Body of pancreas (tissue), 4 donors: ENCODE data around the gene TTC27. TPM values are rescaled to one million over a fixed set of nuclear protein-coding genes. Genes with fewer than 3 reads are reported as not detected.

Experiments used
- ATAC-seq: fragments of 150-250 bp; one replicate; pipeline ENCODE4 v1.9.1; 2016
- DNase-seq, 4 donors: peaks; one replicate each; pipeline ENCODE4 v3.0.0-alpha.2; 2019
- H3K27ac ChIP-seq, 4 donors: fragments of 200-600 bp; sonication (generic); 1 replicate in 3 of 4; 2 replicates in 1 of 4; pipeline versions ENCODE4 v1.5.1 to v1.6.1; 2016 to 2019; ENCODE audit warnings: mild to moderate bottlenecking in 1 of 4, mixed read lengths in 1 of 4, moderate library complexity in 1 of 4
- H3K27me3 ChIP-seq, 2 donors: fragments of 200-600 bp; sonication (generic); one replicate each; pipeline ENCODE4 v1.6.0; 2016; ENCODE audit warnings: mild to moderate bottlenecking in 1 of 2
- H3K36me3 ChIP-seq, 2 donors: fragments of 200-600 bp; sonication (generic); replicated peaks in 1 of 2; 2 replicates each; pipeline ENCODE4 v1.5.1; 2016; ENCODE audit warnings: low read depth in 2 of 2; ENCODE audit not compliant: insufficient read depth in 1 of 2
- H3K4me1 ChIP-seq: fragments of 200-600 bp; sonication (generic); one replicate; pipeline ENCODE4 v1.6.0; 2016
- H3K4me3 ChIP-seq, 2 donors: fragments of 200-600 bp; sonication (generic); 1 replicate in 1 of 2; 2 replicates in 1 of 2; pipeline ENCODE4 v1.5.1; 2016 to 2019
- H3K9me3 ChIP-seq, 3 donors: fragments of 200-600 bp; sonication (generic); 1 replicate in 2 of 3; 2 replicates in 1 of 3; pipeline ENCODE4 v1.5.1; 2016
- CTCF ChIP-seq, 7 experiments: fragments of 450-650 bp in 4 of 7; fragments of 200-600 bp in 3 of 7; sonication (generic) in 3 of 7; IDR thresholded peaks; one replicate each; pipeline ENCODE4 v1.5.1; 2016 to 2019; ENCODE audit warnings: antibody characterized with exemption in 7 of 7
- POLR2A ChIP-seq, 3 donors: fragments of 450-650 bp; IDR thresholded peaks; one replicate each; pipeline ENCODE4 v1.6.1; 2016; ENCODE audit warnings: antibody characterized with exemption in 3 of 3, mild to moderate bottlenecking in 2 of 3
- WGBS, 2 donors: methylation state at CpG; one replicate each; pipeline ENCODE4 v1.1.5; 2017; 5-methylcytosine and 5-hydroxymethylcytosine counted together
- intact Hi-C: fragments of 100-400 bp; cut with DNase I; formaldehyde crosslinking; loops from one replicate; pipeline ENCODE4 v1.15.1; 2023
- total RNA-seq, 2 donors: library from RNA; depleted of rRNA; stranded (reverse); fragments of >200 nt; gene quantifications; one replicate each; pipeline ENCODE4 v1.1.0, GENCODE V29; 2016

Gene TTC27
- total RNA-seq, 2 donors from 2014 or later, result 5.6 to 9.3 TPM

DNA sequence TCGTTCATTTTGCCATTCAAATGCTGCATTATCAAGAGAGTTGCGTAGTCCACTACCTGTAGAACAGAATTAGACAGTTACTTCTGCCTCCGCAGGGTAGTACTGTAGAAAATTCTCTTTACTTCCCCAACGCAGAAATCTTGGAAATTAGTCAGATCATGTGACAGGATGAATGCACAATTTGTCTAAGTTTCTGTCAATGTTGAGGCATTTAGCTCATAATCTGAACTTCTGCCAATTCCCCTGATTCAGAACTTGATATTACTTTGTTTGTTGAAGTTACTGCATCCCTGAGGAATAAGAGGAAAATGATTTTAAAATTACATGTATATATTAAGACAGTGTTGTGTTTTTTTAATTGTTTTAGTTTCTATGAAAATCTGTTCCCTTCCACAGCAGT is 83.4 kb downstream of the TTC27 start:
- H3K4me1 ChIP-seq, result peaks cover 27% of the 10 kb centered on the region
- H3K9me3 ChIP-seq, result no peaks in the 10 kb centered on the region
- H3K27ac ChIP-seq, result peak overlapping the region in 1 of 4 donors; percentile 28
- peak; percentile 28 for ATAC-seq
- no peak for TF ChIP-seq POLR2A (IDR thresholded peaks at IDR 0.05)
- no peak for TF ChIP-seq CTCF (IDR thresholded peaks at IDR 0.05)
- H3K4me3 ChIP-seq, result no peak overlapping the region
- intact Hi-C loops, result no loop called here
- no peaks in the 10 kb centered on the region for H3K36me3 ChIP-seq
- 57 to 64% methylated on average over 4 of the region's 4 CpGs for WGBS, 2 donors
- H3K27me3 ChIP-seq, result no peaks in the 10 kb centered on the region
- no peak for DNase-seq

GRCh38 chr2:32711908-32712501 is 84.2 kb downstream of the TTC27 start:
- H3K4me1 ChIP-seq, result peaks cover 27% of the 10 kb centered on the region
- no peaks in the 10 kb centered on the region for H3K9me3 ChIP-seq
- TF ChIP-seq POLR2A (IDR thresholded peaks at IDR 0.05) (no peak), CTCF (IDR thresholded peaks at IDR 0.05) (no peak)
- no peaks in the 10 kb centered on the region for H3K36me3 ChIP-seq
- 22 to 38% methylated on average over 4 of the region's 4 CpGs for WGBS, 2 donors
- no peaks in the 10 kb centered on the region for H3K27me3 ChIP-seq
- no peak overlapping the region for H3K4me3 ChIP-seq
- H3K27ac ChIP-seq, result peak overlapping the region in 2 of 4 donors; percentile 28 to 42
- peak; percentile 34 for ATAC-seq
- intact Hi-C loops, result no loop called here
- DNase-seq, result peak in 1 of 4 donors; percentile 10

GRCh38 chr2:32712870-32713269 is 85.0 kb downstream of the TTC27 start:
- Histone ChIP-seq H3K27ac (no peak overlapping the region), H3K9me3 (no peaks in the 10 kb centered on the region), H3K27me3 (no peaks in the 10 kb centered on the region), H3K4me3 (no peak overlapping the region), H3K4me1 (peaks cover 27% of the 10 kb centered on the region), H3K36me3 (no peaks in the 10 kb centered on the region)
- peak in 1 of 4 donors; percentile 23 for DNase-seq
- peak; percentile 81 for ATAC-seq
- TF ChIP-seq CTCF (IDR thresholded peaks at IDR 0.05) (no peak), POLR2A (IDR thresholded peaks at IDR 0.05) (no peak)
- intact Hi-C loops, result no loop called here
- 92 to 93% methylated on average over 2 of the region's 2 CpGs for WGBS, 2 donors

DNA sequence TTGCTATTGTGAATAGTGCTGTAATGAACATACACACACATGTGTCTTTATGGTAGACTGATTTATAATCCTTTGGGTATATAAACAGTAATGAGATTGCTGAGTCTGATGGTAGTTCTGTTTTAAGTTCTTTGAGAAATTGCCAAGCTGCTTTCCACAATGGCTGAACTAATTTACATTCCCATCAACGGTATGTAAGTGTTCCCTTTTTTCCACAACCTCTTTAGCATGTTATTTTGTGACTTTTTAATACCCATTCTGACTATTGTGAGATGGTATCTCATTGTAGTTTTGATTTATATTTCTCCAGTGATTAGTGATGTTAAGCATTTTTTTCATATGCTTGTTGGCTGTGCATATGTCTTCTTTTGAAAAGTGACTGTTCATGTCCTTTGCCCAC is 86.7 kb downstream of the TTC27 start:
- WGBS, 2 donors, result 87 to 96% methylated on average over 1 of the region's 1 CpG
- Histone ChIP-seq H3K27me3 (no peaks in the 10 kb centered on the region), H3K36me3 (no peaks in the 10 kb centered on the region), H3K27ac (no peak overlapping the region), H3K4me3 (no peak overlapping the region), H3K9me3 (no peaks in the 10 kb centered on the region), H3K4me1 (peaks cover 27% of the 10 kb centered on the region)
- DNase-seq (no peak), ATAC-seq (no peak)
- TF ChIP-seq CTCF (IDR thresholded peaks at IDR 0.05) (no peak), POLR2A (IDR thresholded peaks at IDR 0.05) (no peak)
- intact Hi-C loops, result no loop called here

DNA sequence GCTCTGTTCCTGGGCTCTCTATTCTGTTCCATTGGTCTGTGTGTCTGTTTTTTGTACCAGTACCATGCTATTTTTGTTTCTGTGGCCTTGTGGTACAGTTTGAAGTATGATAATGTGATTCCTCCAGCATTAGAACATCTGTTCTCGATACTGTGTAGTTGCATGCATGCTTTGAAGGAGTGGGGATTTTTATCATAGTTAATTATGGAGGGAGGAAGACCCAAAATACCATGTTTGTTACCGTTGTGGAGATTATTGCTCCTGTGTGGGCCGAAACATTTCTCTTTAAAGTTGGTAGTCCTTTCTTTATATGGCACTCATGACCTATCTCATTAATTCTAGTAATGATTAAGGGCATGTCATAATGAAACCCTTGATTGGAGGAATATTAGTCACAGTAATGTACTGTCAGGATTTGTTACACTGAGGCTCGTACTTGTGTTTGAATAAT is 87.6 kb downstream of the TTC27 start:
- DNase-seq, result no peak
- Histone ChIP-seq H3K36me3 (no peaks in the 10 kb centered on the region), H3K27me3 (no peaks in the 10 kb centered on the region), H3K9me3 (no peaks in the 10 kb centered on the region), H3K27ac (peak overlapping the region in 1 of 4 donors; percentile 2), H3K4me1 (peaks cover 33% of the 10 kb centered on the region), H3K4me3 (no peak overlapping the region)
- no peak for TF ChIP-seq POLR2A (IDR thresholded peaks at IDR 0.05)
- ATAC-seq, result peak; percentile 11
- WGBS, 2 donors, result 24 to 62% methylated on average over 4 of the region's 4 CpGs
- intact Hi-C loops, result no loop called here
